GM12874 (cell line): ENCODE results near the gene FES.

ENCODE experiments used
- TF ChIP-seq, protein P1 (sequence below): IDR thresholded peaks from 2 replicates; pipeline ENCODE4 v1.5.1; 2011; ENCODE audit warnings: low read depth, mild to moderate bottlenecking, control low read depth, low read length, moderate library complexity; ENCODE audit not compliant: insufficient read depth

Gene FES

DNA sequence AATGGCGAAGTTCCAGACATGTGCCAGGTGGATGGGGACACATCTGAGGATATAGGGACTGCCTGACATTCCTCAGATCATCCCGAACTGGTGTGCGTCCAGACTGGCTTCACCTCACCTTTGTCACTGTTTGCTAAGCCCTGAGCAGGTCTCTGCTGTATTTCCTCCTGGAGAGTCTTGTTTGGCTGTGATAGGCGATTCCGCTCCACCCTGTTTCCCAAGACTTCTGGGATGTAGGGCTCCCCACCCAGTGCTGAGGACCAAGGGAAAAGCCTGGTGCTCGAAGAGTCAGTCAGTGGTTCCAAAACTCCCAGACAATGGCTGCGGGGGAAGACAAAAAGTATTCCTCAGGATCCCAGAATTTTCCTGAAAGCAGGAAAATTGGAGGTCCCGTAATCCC lies 27.0 kb upstream of the FES start:
- TF ChIP-seq, protein P1, sequence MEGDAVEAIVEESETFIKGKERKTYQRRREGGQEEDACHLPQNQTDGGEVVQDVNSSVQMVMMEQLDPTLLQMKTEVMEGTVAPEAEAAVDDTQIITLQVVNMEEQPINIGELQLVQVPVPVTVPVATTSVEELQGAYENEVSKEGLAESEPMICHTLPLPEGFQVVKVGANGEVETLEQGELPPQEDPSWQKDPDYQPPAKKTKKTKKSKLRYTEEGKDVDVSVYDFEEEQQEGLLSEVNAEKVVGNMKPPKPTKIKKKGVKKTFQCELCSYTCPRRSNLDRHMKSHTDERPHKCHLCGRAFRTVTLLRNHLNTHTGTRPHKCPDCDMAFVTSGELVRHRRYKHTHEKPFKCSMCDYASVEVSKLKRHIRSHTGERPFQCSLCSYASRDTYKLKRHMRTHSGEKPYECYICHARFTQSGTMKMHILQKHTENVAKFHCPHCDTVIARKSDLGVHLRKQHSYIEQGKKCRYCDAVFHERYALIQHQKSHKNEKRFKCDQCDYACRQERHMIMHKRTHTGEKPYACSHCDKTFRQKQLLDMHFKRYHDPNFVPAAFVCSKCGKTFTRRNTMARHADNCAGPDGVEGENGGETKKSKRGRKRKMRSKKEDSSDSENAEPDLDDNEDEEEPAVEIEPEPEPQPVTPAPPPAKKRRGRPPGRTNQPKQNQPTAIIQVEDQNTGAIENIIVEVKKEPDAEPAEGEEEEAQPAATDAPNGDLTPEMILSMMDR = no peak

DNA sequence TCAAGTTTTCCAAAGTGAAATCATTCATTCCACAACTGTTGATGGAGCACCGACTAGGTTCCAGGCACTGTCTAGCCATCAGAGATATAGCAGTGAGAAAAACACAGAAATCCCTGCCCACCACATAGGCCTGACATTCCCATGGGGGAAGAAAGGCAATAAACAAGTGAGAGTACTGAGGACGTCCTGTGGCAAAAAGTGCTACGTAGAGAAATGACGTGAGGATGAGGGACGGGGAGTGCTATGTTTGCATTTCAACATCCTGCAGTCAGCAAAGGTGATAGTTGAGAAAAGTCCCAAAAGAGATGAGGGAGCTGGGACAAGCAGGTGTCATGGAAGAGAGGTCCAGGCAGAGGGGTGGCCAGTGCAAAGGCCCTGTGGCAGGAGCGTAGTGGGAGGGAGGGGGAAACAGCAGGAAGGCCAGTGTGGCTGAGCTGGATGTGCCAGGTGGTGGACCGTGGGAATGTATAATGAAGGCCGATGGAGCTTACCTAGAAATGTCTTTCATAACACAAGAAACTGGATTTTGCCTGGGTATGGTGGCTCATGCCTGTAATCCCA lies 26.3 kb upstream of the FES start:
- TF ChIP-seq, protein P1 = no peak

DNA sequence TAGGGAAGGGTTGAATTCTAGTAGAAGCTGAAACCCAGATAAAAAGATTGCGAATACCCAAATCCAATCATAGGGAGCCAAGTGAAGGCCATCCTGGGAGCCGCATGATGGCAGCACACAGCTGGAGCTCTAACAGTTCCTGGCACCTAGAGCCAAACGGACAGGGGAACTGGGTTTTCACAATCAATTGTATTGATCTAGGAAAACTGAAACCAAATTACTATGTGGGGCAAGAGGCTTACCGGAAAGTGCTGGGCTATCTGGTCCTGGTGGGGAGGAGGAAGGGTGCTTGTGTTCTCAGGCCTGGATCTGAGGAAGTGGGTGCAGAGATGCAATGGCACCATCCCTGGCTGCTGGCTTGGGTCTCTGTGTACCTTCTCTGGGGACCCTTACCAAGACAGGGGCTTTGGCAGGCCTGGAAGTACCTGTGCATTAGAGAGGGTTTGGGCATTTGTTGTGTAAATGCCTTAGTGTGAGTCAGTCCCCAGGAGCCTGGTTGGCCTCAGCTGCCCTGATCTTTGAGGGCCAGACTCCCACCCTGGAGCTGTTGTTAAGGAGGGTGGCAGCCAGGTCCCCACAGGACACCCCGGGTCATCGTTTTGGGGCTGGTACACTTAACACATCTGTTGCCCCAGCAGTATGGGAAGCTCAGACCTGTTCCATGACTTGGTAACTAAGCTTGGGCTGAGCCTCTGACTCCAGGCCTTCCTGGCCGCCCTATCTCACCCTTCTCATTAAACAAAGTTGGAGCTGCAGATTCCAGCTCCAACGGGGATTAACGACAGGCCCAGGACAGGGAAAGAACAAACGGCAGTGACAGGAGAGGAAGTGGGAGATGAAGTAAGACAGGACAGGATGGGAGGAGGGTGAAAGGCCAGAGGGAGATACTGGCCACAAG lies 24.8 kb upstream of the FES start:
- TF ChIP-seq, protein P1 = no peak

DNA sequence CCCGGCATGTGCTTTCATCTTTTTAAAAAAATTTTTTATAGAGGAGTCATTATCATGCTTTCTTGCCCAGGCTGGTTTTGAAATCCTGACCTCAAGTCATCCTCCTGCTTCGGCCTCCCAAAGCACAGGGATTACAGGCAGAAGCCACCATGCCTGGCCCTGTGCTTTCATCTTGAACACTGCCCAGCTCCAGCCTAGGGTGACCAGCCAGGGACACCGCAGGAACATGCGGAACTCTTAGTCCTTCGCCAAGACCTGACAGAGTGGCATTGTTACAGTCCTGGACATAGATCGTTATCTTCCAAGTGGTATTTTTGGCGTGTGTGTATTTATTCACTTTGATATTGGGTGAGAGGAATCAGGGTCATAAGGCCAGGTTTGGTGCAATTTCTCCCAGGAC lies 23.9 kb upstream of the FES start:
- TF ChIP-seq, protein P1 = no peak

DNA sequence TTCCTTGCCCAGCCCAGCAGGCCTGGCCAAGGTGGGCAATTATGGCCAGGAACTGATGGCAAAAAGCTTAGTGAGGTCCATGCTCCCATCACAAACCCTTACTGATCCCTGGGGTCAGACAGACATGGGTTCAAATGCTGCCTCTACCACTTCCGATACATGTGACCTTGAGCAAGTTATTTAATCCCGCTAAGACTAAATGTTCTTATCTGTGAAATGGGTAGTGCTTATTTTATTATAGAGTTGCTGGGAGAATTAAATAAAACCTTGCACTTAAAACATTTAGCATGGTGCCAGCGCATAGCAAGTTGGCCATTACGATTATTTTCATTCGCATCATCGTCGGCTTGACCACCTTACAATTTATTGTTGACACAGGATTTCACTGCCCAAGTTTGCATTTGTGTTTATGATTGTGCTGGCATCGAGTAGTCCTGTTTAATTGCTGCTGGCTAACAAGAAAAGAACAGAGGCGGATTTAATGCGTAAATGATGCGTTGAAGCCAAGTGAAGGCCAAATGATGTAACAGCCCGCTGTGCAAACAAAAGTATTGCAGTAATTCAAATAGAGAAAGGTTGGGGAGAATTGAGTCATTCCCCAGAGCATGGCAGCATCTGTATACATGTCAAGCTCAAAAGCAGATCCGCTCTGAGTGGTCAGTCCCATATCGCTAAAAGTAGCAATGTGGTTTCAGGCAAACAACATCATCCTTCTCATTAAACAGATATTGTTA lies 23.2 kb upstream of the FES start:
- TF ChIP-seq, protein P1 = no peak

DNA sequence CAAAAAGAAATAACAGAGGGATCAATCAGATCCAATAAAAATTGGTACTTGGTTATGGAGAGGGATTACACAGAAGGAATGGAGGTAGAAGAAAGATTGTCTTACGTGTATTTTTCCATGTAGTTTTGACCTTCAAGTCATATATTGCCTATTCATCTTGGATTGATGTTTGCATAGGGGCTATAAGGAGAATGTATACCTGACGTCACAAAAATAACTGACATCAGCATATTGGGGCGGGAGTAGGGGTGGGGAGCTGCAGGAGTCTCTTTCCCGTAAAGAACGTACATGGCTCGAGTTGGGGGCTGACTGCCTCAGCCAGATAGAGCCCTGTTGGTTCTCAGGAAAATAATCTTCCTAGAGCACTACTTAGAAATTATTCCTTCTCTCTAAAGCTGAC lies 21.8 kb upstream of the FES start:
- TF ChIP-seq, protein P1 = no peak

DNA sequence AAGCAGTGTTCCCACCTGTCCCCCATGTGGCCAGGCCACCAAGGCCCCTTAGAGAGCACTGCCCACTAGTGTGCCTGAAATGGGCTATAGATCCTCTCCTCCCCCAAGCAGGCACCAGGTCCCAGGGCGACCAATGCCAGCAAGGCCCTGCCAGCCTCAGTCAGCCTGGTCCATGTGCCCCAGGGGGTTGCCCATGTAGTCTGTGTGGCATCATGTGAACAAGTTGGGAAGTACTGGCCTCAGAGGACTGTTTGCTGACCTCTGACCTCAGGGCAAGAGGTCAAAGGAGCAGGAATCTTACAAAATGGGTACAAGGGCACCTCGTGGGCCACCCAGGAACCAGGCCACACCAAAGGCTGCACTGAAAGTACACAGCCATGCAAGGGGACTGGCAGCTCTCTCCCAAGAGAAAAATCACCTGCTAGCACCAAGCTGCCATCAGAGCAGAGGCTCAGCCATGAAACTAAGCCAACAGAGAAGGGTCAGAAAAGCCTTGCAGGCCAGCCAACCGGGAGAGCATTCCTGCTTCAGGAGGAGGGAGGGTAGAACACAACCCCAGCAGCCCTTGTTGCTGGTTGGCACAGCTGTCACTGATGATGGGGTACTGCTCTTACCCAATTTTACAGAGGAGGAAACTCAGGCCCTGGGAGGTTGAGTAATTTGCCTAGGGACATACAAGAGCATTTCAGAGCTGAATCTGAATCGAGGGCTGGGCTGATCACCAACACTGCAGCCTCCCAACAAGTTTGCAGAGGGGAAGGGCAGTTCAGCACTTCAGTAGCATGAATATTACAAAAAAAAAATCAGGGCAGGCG lies 21.1 kb upstream of the FES start:
- TF ChIP-seq, protein P1 = no peak
